ENCODE data around the gene BICDL1.

Gene BICDL1

DNA sequence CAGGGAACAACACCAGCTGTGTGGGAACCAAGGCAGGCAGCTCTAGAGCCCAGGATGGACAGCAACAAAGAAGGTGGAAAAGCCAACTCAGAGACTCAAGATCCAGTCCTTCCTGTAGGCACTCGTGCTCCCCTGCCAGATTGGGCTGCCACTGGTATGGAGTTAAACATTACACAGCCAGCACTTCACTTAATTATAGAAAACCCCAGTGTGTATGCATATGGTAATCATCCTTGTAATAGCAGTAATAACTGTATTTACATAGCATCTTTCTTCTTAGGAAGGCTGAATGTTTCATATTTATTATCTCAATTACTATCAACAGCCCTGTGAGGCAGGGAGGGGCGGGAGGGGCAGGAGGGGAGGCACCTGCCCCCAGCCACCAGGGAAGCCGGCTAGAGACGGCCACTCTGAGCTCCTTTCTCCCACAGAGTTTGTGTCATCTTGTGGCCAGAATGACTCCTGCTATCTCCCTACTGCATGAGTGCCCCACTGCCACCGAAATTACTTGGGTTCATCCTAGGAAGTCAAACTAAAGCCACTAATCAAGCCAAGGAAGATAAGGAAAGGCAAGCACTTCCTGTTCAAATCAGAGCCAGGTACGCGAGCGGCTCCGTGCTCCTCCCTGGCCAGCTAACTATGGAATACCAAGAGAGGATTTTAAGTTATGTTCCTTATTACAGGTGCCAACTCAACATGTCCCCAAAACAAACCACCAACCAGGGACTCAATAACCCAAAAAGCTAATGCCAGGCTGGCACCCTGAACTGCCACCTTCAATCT, 143.2 kb downstream of the BICDL1 start:
- no peak for DNase-seq

DNA sequence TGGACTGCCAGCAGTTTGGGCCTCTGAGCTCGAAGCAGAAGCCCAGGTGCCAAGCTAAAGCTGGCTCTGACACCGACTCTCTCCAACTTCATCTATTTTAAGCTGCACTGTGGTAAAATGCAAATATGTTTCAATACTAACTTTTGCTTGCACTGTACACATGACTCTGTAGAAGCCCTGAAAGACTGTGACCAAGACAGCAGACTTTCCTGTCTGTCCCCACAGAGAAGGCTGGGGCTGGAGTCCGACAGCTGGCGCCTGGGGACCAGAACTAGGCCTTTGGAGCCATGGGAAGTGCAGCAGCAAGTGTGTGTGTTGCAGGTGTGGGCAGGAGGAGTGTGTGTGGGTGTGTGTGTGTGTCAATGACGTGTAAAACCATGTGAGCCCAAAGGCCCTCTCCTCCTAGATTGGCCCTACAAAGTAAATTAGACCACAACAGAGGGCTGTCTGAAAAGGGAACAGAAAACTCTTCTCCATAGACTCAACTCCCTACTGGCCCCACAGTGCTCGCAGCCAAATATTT, 143.9 kb downstream of the BICDL1 start:
- no peak for DNase-seq

DNA sequence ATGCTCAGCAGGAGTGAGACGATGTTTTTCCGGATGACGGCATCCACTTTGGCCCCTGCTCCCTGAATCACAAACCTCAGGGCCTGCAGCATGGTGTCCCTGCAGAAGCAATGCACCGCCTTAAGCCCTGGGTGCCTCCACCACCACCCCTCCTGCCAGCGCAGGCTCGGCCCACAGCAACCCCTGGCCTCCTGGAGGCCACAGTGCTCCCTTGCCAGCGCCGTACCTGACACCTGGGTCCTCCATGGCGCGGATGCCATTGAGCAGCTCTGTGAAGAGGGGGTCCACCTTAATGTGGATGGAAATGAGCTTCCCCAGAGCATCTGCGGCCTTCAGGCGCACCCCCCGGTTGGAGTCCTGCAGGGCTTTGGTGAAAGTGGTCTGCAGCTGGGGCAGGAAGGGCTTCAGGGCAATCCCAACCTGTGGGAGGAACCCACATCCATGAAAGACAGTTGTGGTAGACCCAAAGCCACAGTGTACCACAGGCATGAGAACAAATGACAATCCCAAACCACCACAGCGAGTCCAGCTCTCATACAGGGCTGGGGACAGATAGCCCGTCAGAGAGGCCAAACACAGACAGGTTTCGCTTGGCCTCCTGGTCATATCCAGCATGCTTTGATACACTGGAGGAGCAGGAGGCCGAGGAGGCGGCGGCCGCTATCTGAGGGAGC, 145.4 kb downstream of the BICDL1 start:
- no peak for DNase-seq

DNA sequence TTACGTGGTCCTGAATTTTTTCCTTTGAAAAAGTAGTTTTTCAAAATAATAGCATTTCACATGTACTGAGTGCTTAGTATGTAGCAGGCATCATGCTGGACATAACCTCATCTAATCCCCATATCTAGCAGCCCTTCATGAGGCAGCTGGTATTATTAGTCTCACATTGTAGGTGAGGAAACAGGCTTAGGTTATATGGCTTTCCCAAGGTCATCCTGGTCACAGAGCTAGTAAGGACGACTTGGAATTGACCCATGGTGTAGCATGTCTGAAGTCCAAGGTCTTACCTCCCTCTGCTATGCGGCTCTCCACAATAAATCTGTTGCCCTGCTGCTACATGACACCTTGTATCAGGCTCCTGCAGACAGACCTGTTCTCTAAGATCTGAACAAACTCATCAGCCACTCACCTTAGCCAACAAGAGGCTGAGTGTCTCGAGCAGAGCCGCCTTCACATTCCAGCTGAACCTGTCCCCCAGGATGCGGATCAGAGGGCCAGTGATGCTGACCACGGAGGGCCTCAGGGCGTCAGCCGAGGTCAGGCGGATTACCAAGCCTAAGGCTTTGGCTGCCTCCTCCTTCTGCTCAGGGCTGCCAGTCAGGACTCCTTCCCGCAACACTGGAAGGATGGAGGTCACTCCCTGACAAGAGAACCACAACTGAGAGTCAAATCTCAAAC, 147.2 kb downstream of the BICDL1 start:
- no peak for DNase-seq

DNA sequence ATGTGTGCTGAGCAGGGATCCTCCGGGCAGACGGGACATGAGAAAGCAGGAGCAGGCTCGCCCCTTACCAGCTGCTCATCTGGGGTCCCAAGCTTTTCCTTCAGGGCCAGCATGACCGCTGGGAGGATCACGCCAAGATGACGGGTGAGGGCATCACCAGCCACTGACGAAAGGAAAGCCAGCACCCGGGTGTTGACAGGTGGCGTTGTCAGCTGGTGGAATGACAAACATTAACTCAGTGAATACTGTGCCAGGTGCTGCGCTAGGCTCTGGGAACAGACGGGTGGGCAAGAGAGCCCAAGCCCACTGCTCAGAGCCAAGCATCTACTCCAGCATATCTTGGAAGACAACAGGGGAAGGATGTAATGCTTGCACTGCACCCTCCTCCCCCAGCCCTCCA, 148.8 kb downstream of the BICDL1 start:
- no peak for DNase-seq

DNA sequence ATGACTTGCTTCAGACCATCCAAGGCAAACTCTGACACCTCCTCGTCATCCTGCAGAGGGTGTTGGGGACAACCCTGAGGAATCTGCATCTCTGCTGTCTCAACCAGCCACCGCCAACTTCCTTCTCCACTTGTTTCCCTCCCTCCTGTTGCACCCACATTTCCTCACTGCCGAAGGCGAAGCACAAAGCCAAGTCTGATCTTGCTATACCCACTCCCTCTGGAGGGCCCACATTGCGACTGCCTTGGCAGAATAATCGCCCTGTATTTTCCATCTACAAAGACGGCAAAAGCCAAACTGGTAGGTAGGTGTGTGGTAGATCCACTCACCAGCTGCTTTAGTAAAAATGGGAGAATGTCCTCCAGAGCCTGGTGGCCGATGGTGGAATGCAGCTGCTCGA, 149.3 kb downstream of the BICDL1 start:
- DNase-seq, result no peak

DNA sequence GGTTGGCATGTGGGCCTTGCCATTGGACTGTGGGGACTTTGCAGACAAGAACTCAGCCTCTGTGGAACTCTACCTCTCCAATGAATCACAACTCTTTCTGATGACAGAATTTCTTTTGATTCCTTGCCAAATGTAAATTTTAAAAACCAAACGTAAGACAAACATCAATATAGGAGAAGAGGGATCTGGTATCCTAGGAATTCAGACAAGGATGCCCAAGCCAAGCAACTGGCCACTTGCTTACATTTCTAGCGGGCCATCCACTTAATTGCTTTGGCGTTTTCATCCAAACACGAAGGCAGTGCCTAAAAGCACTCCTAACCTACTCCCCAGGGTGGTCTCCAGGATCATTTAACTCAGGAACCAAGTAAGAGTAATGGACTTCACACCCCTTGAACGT, 150.9 kb downstream of the BICDL1 start:
- no peak for DNase-seq

DNA sequence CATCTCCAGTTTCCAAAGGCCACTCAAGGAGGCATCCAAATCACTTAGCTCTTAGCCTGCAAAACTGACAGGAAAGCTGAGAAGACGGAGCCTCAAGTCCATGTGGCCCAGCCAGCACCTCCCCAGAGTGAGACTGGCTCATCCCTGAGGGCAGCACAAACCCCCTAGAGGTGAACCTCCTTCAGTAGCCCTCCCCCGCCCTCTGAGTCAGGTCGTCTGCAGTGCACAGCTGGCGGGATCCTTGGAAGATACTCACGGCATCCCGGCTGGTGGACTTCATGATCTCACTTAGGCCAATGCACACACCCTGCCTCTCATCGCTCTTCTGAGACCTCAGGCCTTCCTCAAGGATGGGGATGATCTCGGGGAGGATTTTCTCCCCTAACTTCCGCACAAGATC, 151.6 kb downstream of the BICDL1 start:
- no peak for DNase-seq

DNA sequence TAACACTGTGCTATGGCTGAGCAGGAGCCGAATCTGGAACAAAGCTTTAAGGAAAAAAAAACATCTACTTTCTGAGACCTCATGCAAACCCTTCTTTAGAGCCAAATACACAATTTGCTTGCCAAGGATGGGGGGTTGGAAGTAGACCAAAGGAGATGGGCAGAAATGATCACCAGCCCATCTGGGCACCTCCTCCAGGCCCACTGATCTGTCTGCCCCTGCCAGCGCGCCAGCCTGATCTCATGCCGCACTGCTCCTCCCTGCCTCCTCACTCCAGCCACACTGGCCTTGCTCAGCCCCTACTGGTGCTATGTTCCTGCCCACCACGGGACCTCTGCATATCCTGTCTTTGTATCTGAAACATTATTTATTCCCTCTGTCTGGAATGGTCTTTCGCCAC, 152.3 kb downstream of the BICDL1 start:
- DNase-seq, result no peak

DNA sequence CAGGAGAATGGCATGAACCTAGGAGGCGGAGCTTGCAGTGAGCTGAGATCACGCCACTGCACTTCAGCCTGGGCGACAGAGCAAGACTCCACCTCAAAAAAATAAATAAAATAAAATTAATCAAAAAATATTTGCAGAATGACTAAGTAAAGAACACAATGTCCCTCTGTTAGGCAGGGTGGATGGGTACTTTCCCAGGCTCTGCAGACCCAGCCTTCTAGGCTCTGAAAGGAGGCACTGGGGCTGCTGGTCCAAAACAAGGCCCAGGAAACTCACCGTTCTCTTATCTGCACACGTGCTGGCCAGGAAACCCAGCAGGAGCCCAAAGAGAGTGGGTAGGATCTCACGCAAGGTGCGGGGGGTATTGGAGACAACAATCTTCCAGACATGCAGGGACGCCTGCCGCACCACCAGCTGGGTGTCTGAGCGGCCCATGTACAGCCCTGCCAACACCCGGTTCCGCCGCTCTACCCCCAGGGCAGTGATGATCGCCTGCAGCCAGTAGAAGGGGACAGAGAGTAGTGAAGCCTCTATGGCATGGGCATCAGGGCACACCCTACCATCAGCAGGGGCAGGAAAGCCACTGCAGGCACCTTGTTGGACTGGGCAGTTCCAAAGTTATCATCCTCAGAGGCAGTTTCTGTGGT, 153.3 kb downstream of the BICDL1 start:
- DNase-seq, result no peak
